ACC112 (cell line): ENCODE results near the gene CACNA2D1.

Experiments
- H2AFZ ChIP-seq: fragments of 200-600 bp; sonication (generic); one replicate; pipeline ENCODE4 v1.6.0; 2017; ENCODE audit warnings: antibody characterized with exemption, low read length; ENCODE audit not compliant: unreplicated experiment
- H3K27ac ChIP-seq: fragments of 200-600 bp; sonication (generic); 2 replicates; pipeline ENCODE4 v1.5.1; 2014; ENCODE audit warnings: low read depth, mild to moderate bottlenecking, antibody characterized with exemption, low read length, moderate library complexity
- H3K27me3 ChIP-seq: fragments of 200-600 bp; sonication (generic); 2 replicates; pipeline ENCODE4 v1.6.1; 2014; ENCODE audit warnings: mild to moderate bottlenecking, antibody characterized with exemption, low read length, moderate library complexity, mixed read lengths; ENCODE audit not compliant: insufficient read depth
- H3K36me3 ChIP-seq: fragments of 200-600 bp; sonication (generic); 2 replicates; pipeline ENCODE4 v1.6.1; 2016; ENCODE audit warnings: mild to moderate bottlenecking, antibody characterized with exemption, low read length, moderate library complexity, mixed read lengths; ENCODE audit not compliant: insufficient read depth
- H3K4me1 ChIP-seq: fragments of 200-600 bp; sonication (generic); one replicate; pipeline ENCODE4 v1.6.1; 2016; ENCODE audit warnings: low read length, mixed read lengths; ENCODE audit not compliant: insufficient read depth, unreplicated experiment, control insufficient read depth
- H3K4me3 ChIP-seq: fragments of 200-600 bp; sonication (generic); 2 replicates; pipeline ENCODE4 v1.5.1; 2014; ENCODE audit warnings: mild to moderate bottlenecking, low read depth, low read length
- H3K79me2 ChIP-seq: fragments of 200-600 bp; sonication (generic); one replicate; pipeline ENCODE4 v1.6.0; 2016; ENCODE audit warnings: low read length; ENCODE audit not compliant: control insufficient read depth, unreplicated experiment, insufficient read depth

The CACNA2D1 gene

GRCh38 chr7:82319674-82320118 lies 123.9 kb downstream of the CACNA2D1 start:
- Histone ChIP-seq H3K4me3 (no peak overlapping the region), H3K27me3 (no peaks in the 10 kb centered on the region), H3K27ac (no peak overlapping the region), H3K4me1 (no peaks in the 10 kb centered on the region), H3K79me2 (no peaks in the 10 kb centered on the region), H3K36me3 (no peaks in the 10 kb centered on the region), H2AFZ (no peak overlapping the region)

GRCh38 chr7:82318786-82319185 lies 124.8 kb downstream of the CACNA2D1 start:
- Histone ChIP-seq H3K36me3 (no peaks in the 10 kb centered on the region), H3K4me1 (no peaks in the 10 kb centered on the region), H3K79me2 (no peaks in the 10 kb centered on the region), H3K27me3 (no peaks in the 10 kb centered on the region), H2AFZ (no peak overlapping the region), H3K27ac (no peak overlapping the region), H3K4me3 (no peak overlapping the region)

GRCh38 chr7:82317760-82318159 lies 125.8 kb downstream of the CACNA2D1 start:
- Histone ChIP-seq H3K36me3 (no peaks in the 10 kb centered on the region), H3K27me3 (no peaks in the 10 kb centered on the region), H3K4me1 (no peaks in the 10 kb centered on the region), H3K4me3 (no peak overlapping the region), H3K79me2 (no peaks in the 10 kb centered on the region), H2AFZ (no peak overlapping the region), H3K27ac (no peak overlapping the region)

GRCh38 chr7:82317257-82317721 lies 126.3 kb downstream of the CACNA2D1 start:
- no peaks in the 10 kb centered on the region for H3K27me3 ChIP-seq
- H2AFZ ChIP-seq: no peak overlapping the region
- no peaks in the 10 kb centered on the region for H3K79me2 ChIP-seq
- no peak overlapping the region for H3K27ac ChIP-seq
- no peaks in the 10 kb centered on the region for H3K4me1 ChIP-seq
- H3K4me3 ChIP-seq: no peak overlapping the region
- no peaks in the 10 kb centered on the region for H3K36me3 ChIP-seq

GRCh38 chr7:82313269-82313668 lies 130.3 kb downstream of the CACNA2D1 start:
- no peaks in the 10 kb centered on the region for H3K27me3 ChIP-seq
- H3K79me2 ChIP-seq: no peaks in the 10 kb centered on the region
- H3K36me3 ChIP-seq: no peaks in the 10 kb centered on the region
- no peak overlapping the region for H3K27ac ChIP-seq
- H2AFZ ChIP-seq: no peak overlapping the region
- no peak overlapping the region for H3K4me3 ChIP-seq
- H3K4me1 ChIP-seq: no peaks in the 10 kb centered on the region

GRCh38 chr7:82312646-82313045 lies 130.9 kb downstream of the CACNA2D1 start:
- H3K4me1 ChIP-seq: no peaks in the 10 kb centered on the region
- H3K36me3 ChIP-seq: no peaks in the 10 kb centered on the region
- no peaks in the 10 kb centered on the region for H3K79me2 ChIP-seq
- H3K27ac ChIP-seq: no peak overlapping the region
- H3K4me3 ChIP-seq: no peak overlapping the region
- no peaks in the 10 kb centered on the region for H3K27me3 ChIP-seq
- H2AFZ ChIP-seq: no peak overlapping the region

GRCh38 chr7:82305347-82306005 lies 138.1 kb downstream of the CACNA2D1 start:
- H3K27ac ChIP-seq: no peak overlapping the region

GRCh38 chr7:82294865-82295264 lies 148.7 kb downstream of the CACNA2D1 start:
- H3K4me3 ChIP-seq: no peak overlapping the region
- H3K27ac ChIP-seq: no peak overlapping the region
- no peaks in the 10 kb centered on the region for H3K36me3 ChIP-seq
- H2AFZ ChIP-seq: no peak overlapping the region
- no peaks in the 10 kb centered on the region for H3K27me3 ChIP-seq
- H3K79me2 ChIP-seq: no peaks in the 10 kb centered on the region
- H3K4me1 ChIP-seq: peaks cover 7% of the 10 kb centered on the region

More at GRCh38 chr7:82305347-82306005, 138.1 kb downstream of the CACNA2D1 start:
- Histone ChIP-seq H3K79me2 (no peaks in the 10 kb centered on the region), H2AFZ (no peak overlapping the region), H3K27me3 (no peaks in the 10 kb centered on the region), H3K36me3 (no peaks in the 10 kb centered on the region), H3K4me3 (no peak overlapping the region), H3K4me1 (no peaks in the 10 kb centered on the region)

GRCh38 chr7:82294382-82294784 lies 149.2 kb downstream of the CACNA2D1 start:
- no peaks in the 10 kb centered on the region for H3K79me2 ChIP-seq
- no peak overlapping the region for H2AFZ ChIP-seq
- no peak overlapping the region for H3K27ac ChIP-seq
- no peak overlapping the region for H3K4me3 ChIP-seq
- peaks cover 8% of the 10 kb centered on the region for H3K4me1 ChIP-seq
- H3K27me3 ChIP-seq: no peaks in the 10 kb centered on the region
- no peaks in the 10 kb centered on the region for H3K36me3 ChIP-seq

GRCh38 chr7:82293467-82293866 lies 150.1 kb downstream of the CACNA2D1 start:
- no peaks in the 10 kb centered on the region for H3K27me3 ChIP-seq
- H3K4me1 ChIP-seq: peaks cover 17% of the 10 kb centered on the region
- H3K27ac ChIP-seq: no peak overlapping the region
- H3K4me3 ChIP-seq: no peak overlapping the region
- H2AFZ ChIP-seq: no peak overlapping the region
- no peaks in the 10 kb centered on the region for H3K79me2 ChIP-seq
- no peaks in the 10 kb centered on the region for H3K36me3 ChIP-seq

- H3K4me1 ChIP-seq: peaks cover 25% of the 10 kb centered on the region
- H3K4me3 ChIP-seq: no peak overlapping the region
- no peaks in the 10 kb centered on the region for H3K79me2 ChIP-seq
- H3K36me3 ChIP-seq: no peaks in the 10 kb centered on the region
- H2AFZ ChIP-seq: no peak overlapping the region
- H3K27ac ChIP-seq: no peak overlapping the region
- H3K27me3 ChIP-seq: no peaks in the 10 kb centered on the region
These were observed 151.6 kb downstream of the CACNA2D1 start for GRCh38 chr7:82291931-82292330.
